Activated naive CD4-positive, alpha-beta T cell treated with anti-CD3 and anti-CD28 coated beads for 36 hours (primary cell): ENCODE results near the gene WASL. TPM values are rescaled to one million over a fixed set of nuclear protein-coding genes. Genes with fewer than 3 reads are reported as not detected.

ENCODE experiments used
- CTCF ChIA-PET: fragments of 350-600 bp; sonication (Branson Sonifier 250); formaldehyde crosslinking; loops from one replicate; lab custom pipeline; 2021; ENCODE audit warnings: antibody characterized with exemption; lab: Charles Lee
- DNase-seq: peaks from one replicate; pipeline ENCODE4 v3.0.0-alpha.2; 2020
- H3K27ac Mint-ChIP-seq: one replicate; pipeline ENCODE4 v1.8.0; 2021; ENCODE audit warnings: mild to moderate bottlenecking, mixed read lengths
- H3K27me3 Mint-ChIP-seq: one replicate; pipeline ENCODE4 v1.8.0; 2021; ENCODE audit warnings: low read depth, mixed read lengths
- H3K36me3 Mint-ChIP-seq: one replicate; pipeline ENCODE4 v1.8.0; 2021; ENCODE audit warnings: low read depth, mixed read lengths
- H3K4me1 Mint-ChIP-seq: one replicate; pipeline ENCODE4 v1.8.0; 2021; ENCODE audit warnings: low read depth, mixed read lengths
- H3K4me3 Mint-ChIP-seq: one replicate; pipeline ENCODE4 v1.8.0; 2021; ENCODE audit warnings: mild to moderate bottlenecking, moderate library complexity, mixed read lengths
- H3K9me3 Mint-ChIP-seq: one replicate; pipeline ENCODE4 v1.8.0; 2021; ENCODE audit warnings: mixed read lengths
- intact Hi-C: fragments of 100-400 bp; cut with micrococcal nuclease; formaldehyde crosslinking; loops from one replicate; pipeline ENCODE4 v1.15.1; 2023
- total RNA-seq, 2 experiments: library from RNA; stranded (reverse); gene quantifications; one replicate each; pipeline ENCODE4 v1.2.3, GENCODE V29; 2021

Gene WASL
- total RNA-seq, 2 experiments from 2014 or later, result 3.7 to 3.8 TPM

- H3K27me3 Mint-ChIP-seq, result peaks cover 4% of the 10 kb centered on the region
- no peaks in the 10 kb centered on the region for H3K9me3 Mint-ChIP-seq
- CTCF ChIA-PET, result interaction anchor here (0.8 kb wide), 1 partner anchor 28 kb away, joined by 3 read pairs; no protein-coding TSS in a partner anchor
- intact Hi-C loops, result no loop called here
- no peak for DNase-seq
- no peaks in the 10 kb centered on the region for H3K36me3 Mint-ChIP-seq
- H3K4me3 Mint-ChIP-seq, result no peak overlapping the region
- H3K4me1 Mint-ChIP-seq, result no peaks in the 10 kb centered on the region
- no peak overlapping the region for H3K27ac Mint-ChIP-seq
Measured at GRCh38 chr7:123652406-123652805, 96.4 kb downstream of the WASL start.

- no peaks in the 10 kb centered on the region for H3K9me3 Mint-ChIP-seq
- H3K36me3 Mint-ChIP-seq, result no peaks in the 10 kb centered on the region
- intact Hi-C loops, result no loop called here
- CTCF ChIA-PET, result no interaction called here
- no peaks in the 10 kb centered on the region for H3K4me1 Mint-ChIP-seq
- no peak for DNase-seq
- H3K4me3 Mint-ChIP-seq, result no peak overlapping the region
- H3K27ac Mint-ChIP-seq, result no peak overlapping the region
- H3K27me3 Mint-ChIP-seq, result peaks cover 4% of the 10 kb centered on the region
Measured at GRCh38 chr7:123650595-123650994, 98.2 kb downstream of the WASL start.

- H3K27ac Mint-ChIP-seq, result no peak overlapping the region
- H3K27me3 Mint-ChIP-seq, result peaks cover 4% of the 10 kb centered on the region
- no peaks in the 10 kb centered on the region for H3K4me1 Mint-ChIP-seq
- no peaks in the 10 kb centered on the region for H3K36me3 Mint-ChIP-seq
- no peaks in the 10 kb centered on the region for H3K9me3 Mint-ChIP-seq
- CTCF ChIA-PET, result interaction anchor here (1.2 kb wide), 1 partner anchor 215 kb away, joined by 3 read pairs; no protein-coding TSS in a partner anchor
- intact Hi-C loops, result no loop called here
- H3K4me3 Mint-ChIP-seq, result no peak overlapping the region
- DNase-seq, result no peak
Measured at GRCh38 chr7:123649964-123650363, 98.8 kb downstream of the WASL start.

GRCh38 chr7:123647106-123647730 lies 101.6 kb downstream of the WASL start:
- H3K9me3 Mint-ChIP-seq, result no peaks in the 10 kb centered on the region
- H3K27me3 Mint-ChIP-seq, result peaks cover 2% of the 10 kb centered on the region
- no peak overlapping the region for H3K27ac Mint-ChIP-seq
- no peak overlapping the region for H3K4me3 Mint-ChIP-seq
- H3K36me3 Mint-ChIP-seq, result no peaks in the 10 kb centered on the region
- CTCF ChIA-PET, result no interaction called here
- intact Hi-C loops, result no loop called here
- DNase-seq, result no peak
- no peaks in the 10 kb centered on the region for H3K4me1 Mint-ChIP-seq

- CTCF ChIA-PET, result interaction anchor here (0.6 kb wide), 2 partner anchors 63 to 974 kb away, joined by 3 to 4 read pairs; no protein-coding TSS in a partner anchor
- H3K4me1 Mint-ChIP-seq, result no peaks in the 10 kb centered on the region
- H3K27me3 Mint-ChIP-seq, result peaks cover 3% of the 10 kb centered on the region
- intact Hi-C loops, result no loop called here
- no peak overlapping the region for H3K4me3 Mint-ChIP-seq
- no peak overlapping the region for H3K27ac Mint-ChIP-seq
- DNase-seq, result no peak
- no peaks in the 10 kb centered on the region for H3K9me3 Mint-ChIP-seq
- H3K36me3 Mint-ChIP-seq, result no peaks in the 10 kb centered on the region
Measured at GRCh38 chr7:123645516-123645915, 103.3 kb downstream of the WASL start.

GRCh38 chr7:123643495-123644441 lies 105.0 kb downstream of the WASL start:
- no peak for DNase-seq
- Mint-ChIP-seq H3K36me3 (no peaks in the 10 kb centered on the region), H3K27me3 (peaks cover 3% of the 10 kb centered on the region), H3K4me3 (no peak overlapping the region), H3K27ac (no peak overlapping the region), H3K9me3 (no peaks in the 10 kb centered on the region), H3K4me1 (no peaks in the 10 kb centered on the region)
- intact Hi-C loops, result no loop called here
- CTCF ChIA-PET, result no interaction called here

GRCh38 chr7:123641901-123642300 lies 106.9 kb downstream of the WASL start:
- H3K27me3 Mint-ChIP-seq, result peaks cover 17% of the 10 kb centered on the region
- H3K36me3 Mint-ChIP-seq, result no peaks in the 10 kb centered on the region
- DNase-seq, result no peak
- CTCF ChIA-PET, result no interaction called here
- no peaks in the 10 kb centered on the region for H3K9me3 Mint-ChIP-seq
- no peaks in the 10 kb centered on the region for H3K4me1 Mint-ChIP-seq
- no peak overlapping the region for H3K4me3 Mint-ChIP-seq
- intact Hi-C loops, result no loop called here
- H3K27ac Mint-ChIP-seq, result no peak overlapping the region

GRCh38 chr7:123640583-123640982 lies 108.2 kb downstream of the WASL start:
- CTCF ChIA-PET, result no interaction called here

GRCh38 chr7:123639631-123640030 lies 109.2 kb downstream of the WASL start:
- DNase-seq, result no peak
- no peak overlapping the region for H3K27ac Mint-ChIP-seq
- CTCF ChIA-PET, result no interaction called here
- no peaks in the 10 kb centered on the region for H3K4me1 Mint-ChIP-seq
- H3K9me3 Mint-ChIP-seq, result no peaks in the 10 kb centered on the region
- no peak overlapping the region for H3K4me3 Mint-ChIP-seq
- intact Hi-C loops, result loop anchor here (5.0 kb wide), 3 partner anchors 63 to 158 kb away; no protein-coding TSS in a partner anchor
- H3K27me3 Mint-ChIP-seq, result peaks cover 19% of the 10 kb centered on the region
- no peaks in the 10 kb centered on the region for H3K36me3 Mint-ChIP-seq

More at GRCh38 chr7:123640583-123640982, 108.2 kb downstream of the WASL start:
- DNase-seq, result no peak
- H3K36me3 Mint-ChIP-seq, result no peaks in the 10 kb centered on the region
- H3K27me3 Mint-ChIP-seq, result peaks cover 17% of the 10 kb centered on the region
- no peaks in the 10 kb centered on the region for H3K9me3 Mint-ChIP-seq
- intact Hi-C loops, result no loop called here
- H3K4me1 Mint-ChIP-seq, result no peaks in the 10 kb centered on the region
- no peak overlapping the region for H3K27ac Mint-ChIP-seq
- no peak overlapping the region for H3K4me3 Mint-ChIP-seq

GRCh38 chr7:123637878-123638277 lies 110.9 kb downstream of the WASL start:
- no peaks in the 10 kb centered on the region for H3K4me1 Mint-ChIP-seq
- intact Hi-C loops, result loop anchor here (5.0 kb wide), 3 partner anchors 64 to 159 kb away; no protein-coding TSS in a partner anchor

GRCh38 chr7:123637203-123637602 lies 111.6 kb downstream of the WASL start:
- intact Hi-C loops, result loop anchor here (5.0 kb wide), 3 partner anchors 65 to 160 kb away; no protein-coding TSS in a partner anchor
- Mint-ChIP-seq H3K9me3 (no peaks in the 10 kb centered on the region), H3K4me1 (no peaks in the 10 kb centered on the region), H3K27ac (no peak overlapping the region), H3K27me3 (peaks cover 19% of the 10 kb centered on the region), H3K4me3 (no peak overlapping the region), H3K36me3 (no peaks in the 10 kb centered on the region)
- CTCF ChIA-PET, result interaction anchor here (1.0 to 1.1 kb wide), 2 partner anchors 11 to 64 kb away, joined by 3 read pairs; no protein-coding TSS in a partner anchor
- DNase-seq, result no peak

More at GRCh38 chr7:123637878-123638277, 110.9 kb downstream of the WASL start:
- Mint-ChIP-seq H3K27me3 (peaks cover 19% of the 10 kb centered on the region), H3K4me3 (no peak overlapping the region), H3K27ac (no peak overlapping the region), H3K36me3 (no peaks in the 10 kb centered on the region), H3K9me3 (no peaks in the 10 kb centered on the region)
- no peak for DNase-seq
- CTCF ChIA-PET, result no interaction called here
